Pancreas (tissue), 10 donors: Measurements from ENCODE around the gene YBX2. TPM values are rescaled to one million over a fixed set of nuclear protein-coding genes. Genes with fewer than 3 reads are reported as not detected.

Experiments
- ATAC-seq, 4 donors: fragments of 200-7000 bp; cut with Tn5 transposase; one replicate each; pipeline versions ENCODE4 v1.8.0 to v1.9.1; 2020; ENCODE audit warnings: mild to moderate bottlenecking in 4 of 4, moderate library complexity in 4 of 4
- DNase-seq, 6 donors: peaks; one replicate each; pipeline ENCODE4 v3.0.0-alpha.2; 2020
- FAIRE-seq: peaks from 2 replicates; lab custom pipeline; 2012; peaks lifted over from hg19 to GRCh38; lab: Jason Lieb, UNC
- H3K27ac ChIP-seq, 4 donors: fragments of 200-600 bp; sonication (generic); 1 replicate in 3 of 4; 2 replicates in 1 of 4; pipeline versions ENCODE4 v1.5.0 to v1.8.0; 2020
- H3K27me3 ChIP-seq, 4 donors: fragments of 200-600 bp; one replicate each; pipeline ENCODE4 v1.8.0; 2021
- H3K36me3 ChIP-seq, 3 donors: fragments of 200-600 bp; sonication (generic) in 1 of 3; one replicate each; pipeline versions ENCODE4 v1.5.0 to v1.8.0; 2020 to 2021
- H3K4me1 ChIP-seq, 3 donors: fragments of 200-600 bp; one replicate each; pipeline ENCODE4 v1.8.0; 2021
- H3K4me3 ChIP-seq, 4 donors: fragments of 200-600 bp; sonication (generic) in 2 of 4; one replicate each; pipeline versions ENCODE4 v1.5.0 to v1.8.0; 2020 to 2021
- H3K9me3 ChIP-seq, 4 donors: fragments of 200-600 bp; one replicate each; pipeline ENCODE4 v1.8.0; 2021
- CTCF ChIP-seq, 4 donors: fragments of 200-600 bp; sonication (generic) in 3 of 4; IDR thresholded peaks; one replicate each; pipeline versions ENCODE4 v1.5.0 to v1.8.0; 2021; ENCODE audit warnings: antibody characterized with exemption in 4 of 4
- WGBS, 2 donors: extraction: QIAGEN DNeasy Blood & Tissue Kit; methylation state at CpG; one replicate each; pipeline ENCODE4 v1.1.7; 2013; 5-methylcytosine and 5-hydroxymethylcytosine counted together
- intact Hi-C, 3 donors: fragments of 100-400 bp; cut with DNase I; formaldehyde crosslinking; loops; one replicate each; pipeline versions ENCODE4 v1.11.1 to v1.14.2; 2022
- polyA plus RNA-seq, 2 donors: library from polyadenylated mRNA; stranded (reverse); fragments of 200-250 nt; gene quantifications; one replicate each; pipeline ENCODE4 v1.2.3, GENCODE V29; 2013
- total RNA-seq, 6 donors: library from RNA; stranded (reverse); fragmentation: NEBNext Ultra II Directional in 4 of 6; extraction: Animal tissue kit (Norgen Biotek cat#: 25700) in 4 of 6; gene quantifications; one replicate each; pipeline versions ENCODE4 v1.2.1 to v1.2.4, GENCODE V29; 2021 to 2023
- donor health status: healthy with polysubstance abuse.
- donor health status: DM: no; HTN: no; CAD: no; lungs with moderate emphysema.
- donor health status: DM: no; HTN: no; CAD: no.
- donor health status: control.
- donor health status: control.
- donor health status: Bipolar disorder and iron deficiency.
- donor health status: DM: yes; HTN: yes; CAD: no.
- donor health status: DM: no; HTN: no; CAD: no.
- donor health status: DM: no; HTN: no; CAD: no.
- donor health status: DM: yes; HTN: yes; CAD: no.

Gene YBX2
- total and polyA plus RNA-seq, 8 donors: 0.12 to 1.2 (median 0.41) TPM

GRCh38 chr17:7243453-7243729 is 51.0 kb downstream of the YBX2 start:
- Histone ChIP-seq H3K27ac (peak overlapping the region; percentile 94 to 99 (median 96)), H3K36me3 (peaks cover 0 to 4% (median 3%) of the 10 kb centered on the region in 3 donors), H3K9me3 (no peaks in the 10 kb centered on the region), H3K4me1 (peaks cover 14 to 17% (median 15%) of the 10 kb centered on the region in 3 donors), H3K4me3 (peak overlapping the region; percentile 64 to 82 (median 74)), H3K27me3 (no peaks in the 10 kb centered on the region)
- no peak for TF ChIP-seq CTCF (IDR thresholded peaks at IDR 0.05)
- DNase-seq: no peak
- no peak for FAIRE-seq
- ATAC-seq: no peak
- WGBS, 2 donors: 8 to 11% methylated on average over 2 of the region's 2 CpGs
- intact Hi-C loops: no loop called here

DNA sequence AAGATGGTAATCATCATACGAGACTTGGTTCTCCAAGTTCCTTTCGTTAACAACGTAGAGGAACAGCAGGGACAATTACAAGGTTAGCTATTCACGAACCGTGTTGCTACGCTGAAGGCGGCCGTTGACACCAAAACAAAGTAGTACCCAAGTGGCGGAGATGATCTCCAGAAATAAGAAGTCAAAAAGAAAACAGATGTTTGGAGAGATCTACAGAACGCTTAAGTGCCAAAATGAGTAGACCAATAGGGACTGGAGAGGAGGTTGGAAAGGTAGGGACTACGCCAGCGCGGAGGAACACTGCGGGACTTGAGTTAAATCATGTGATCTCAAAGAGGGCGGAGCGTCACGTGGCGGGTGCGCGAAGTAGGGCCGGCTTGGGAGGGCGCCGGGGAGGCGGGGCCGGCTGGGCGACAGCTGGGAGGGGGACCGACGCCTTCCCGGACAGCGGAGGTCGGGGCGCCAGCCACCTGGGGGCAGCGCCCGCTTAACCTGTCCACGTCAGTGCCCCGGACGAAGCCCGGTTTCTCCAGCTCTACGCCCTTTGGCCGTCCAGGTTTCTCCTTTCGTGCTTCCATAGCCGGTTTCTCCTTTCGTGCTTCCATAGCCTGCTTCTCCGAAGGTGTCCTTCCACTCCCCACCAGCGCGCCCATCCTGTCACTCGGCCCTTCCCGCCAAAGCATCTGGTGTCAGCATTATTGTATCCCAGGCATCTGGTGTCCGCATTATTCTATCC is 51.6 kb downstream of the YBX2 start:
- Histone ChIP-seq H3K9me3 (no peaks in the 10 kb centered on the region), H3K4me3 (peak overlapping the region; percentile 64 to 82 (median 74)), H3K4me1 (peaks cover 14 to 17% (median 15%) of the 10 kb centered on the region in 3 donors), H3K36me3 (peaks cover 0 to 4% (median 3%) of the 10 kb centered on the region in 3 donors), H3K27me3 (no peaks in the 10 kb centered on the region), H3K27ac (peak overlapping the region; percentile 94 to 99 (median 96))
- no peak for TF ChIP-seq CTCF (IDR thresholded peaks at IDR 0.05)
- FAIRE-seq: no peak
- intact Hi-C loops: no loop called here
- ATAC-seq: peak; percentile 62 to 79 (median 68)
- peak; percentile 96 to 98 (median 96) for DNase-seq
- 0% methylated on average over 44 to 49 of the region's 49 CpGs for WGBS, 2 donors

- peak; percentile 91 to 95 (median 94) for DNase-seq
- peak within 1 kb of the TSS; percentile 64 to 82 (median 74) for H3K4me3 ChIP-seq
- intact Hi-C loops: no loop called here
- H3K9me3 ChIP-seq: no peaks in the 10 kb centered on the region
- FAIRE-seq: no peak
- WGBS, 2 donors: 0% methylated on average over 62 of the region's 62 CpGs
- H3K27ac ChIP-seq: peak within 1 kb of the TSS; percentile 94 to 99 (median 96)
- TF ChIP-seq CTCF (IDR thresholded peaks at IDR 0.05): no peak
- no peaks in the 10 kb centered on the region for H3K27me3 ChIP-seq
- ATAC-seq: peak; percentile 63 to 73 (median 68)
- peaks cover 14 to 18% (median 15%) of the 10 kb centered on the region in 3 donors for H3K4me1 ChIP-seq
- peaks cover 0 to 4% (median 3%) of the 10 kb centered on the region in 3 donors for H3K36me3 ChIP-seq
Measured at GRCh38 chr17:7241783-7242716, 52.4 kb downstream of the YBX2 start, which contains the start of gene GABARAP. TSS of gene GABARAP (minus strand) at chr17:7242449. CDS start at chr17:7242330, 119 bp downstream.

DNA sequence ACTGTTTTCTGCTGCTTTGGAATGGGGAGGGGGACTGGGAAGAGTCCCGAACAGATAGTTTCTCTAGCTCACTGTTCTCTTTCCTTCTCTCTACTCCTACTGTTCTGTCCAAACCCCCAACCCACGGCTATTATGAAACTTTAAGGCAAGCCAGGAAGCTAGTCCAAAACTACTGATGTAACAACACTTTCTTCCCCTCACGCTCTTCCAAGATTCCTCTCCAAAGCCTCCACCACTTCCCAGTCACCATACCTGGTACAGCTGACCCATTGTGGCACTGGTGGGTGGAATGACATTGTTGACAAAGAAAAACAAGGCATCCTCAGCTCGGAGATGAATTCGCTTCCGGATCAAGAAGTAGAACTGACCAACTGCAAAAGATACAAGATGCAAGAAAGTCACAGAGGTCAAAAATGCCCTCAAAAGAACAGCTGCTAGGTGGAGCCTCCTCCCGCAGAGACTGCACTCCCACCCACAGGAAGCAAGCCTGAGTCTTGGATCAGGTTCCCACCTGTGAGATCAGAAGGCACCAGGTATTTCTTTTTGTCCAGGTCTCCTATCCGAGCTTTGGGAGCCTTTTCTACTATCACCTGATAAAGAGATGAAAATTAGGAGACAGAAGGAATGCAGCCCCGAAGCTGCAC is 53.2 kb downstream of the YBX2 start:
- no peaks in the 10 kb centered on the region for H3K9me3 ChIP-seq
- H3K4me1 ChIP-seq: peaks cover 14 to 19% (median 15%) of the 10 kb centered on the region in 3 donors
- WGBS, 2 donors: 12 to 17% methylated on average over 9 of the region's 9 CpGs
- intact Hi-C loops: no loop called here
- DNase-seq (no peak), FAIRE-seq (no peak), ATAC-seq (no peak)
- no peaks in the 10 kb centered on the region for H3K27me3 ChIP-seq
- peak overlapping the region; percentile 94 to 99 (median 96) for H3K27ac ChIP-seq
- peaks cover 0 to 3% (median 0%) of the 10 kb centered on the region in 3 donors for H3K36me3 ChIP-seq
- no peak for TF ChIP-seq CTCF (IDR thresholded peaks at IDR 0.05)
- peak overlapping the region; percentile 64 to 82 (median 74) for H3K4me3 ChIP-seq
